Fibroblast of pulmonary artery (primary cell): ENCODE measurements around the gene S100A1.

Experiments
- DNase-seq: peaks from one replicate; pipeline ENCODE4 v3.0.0-alpha.2; 2010; ENCODE audit warnings: low read depth
- H3K4me3 ChIP-seq: replicated peaks from 2 replicates; pipeline ENCODE4 v1.5.1; 2011; ENCODE audit warnings: low read depth, mild to moderate bottlenecking, control low read depth, low read length, moderate library complexity
- TF ChIP-seq, protein P1 (sequence below): IDR thresholded peaks from 2 replicates; pipeline ENCODE4 v1.5.1; 2011; ENCODE audit warnings: mild to moderate bottlenecking, control low read depth, low read length, inconsistent platforms; ENCODE audit errors: missing control alignments

S100A1 gene

DNA sequence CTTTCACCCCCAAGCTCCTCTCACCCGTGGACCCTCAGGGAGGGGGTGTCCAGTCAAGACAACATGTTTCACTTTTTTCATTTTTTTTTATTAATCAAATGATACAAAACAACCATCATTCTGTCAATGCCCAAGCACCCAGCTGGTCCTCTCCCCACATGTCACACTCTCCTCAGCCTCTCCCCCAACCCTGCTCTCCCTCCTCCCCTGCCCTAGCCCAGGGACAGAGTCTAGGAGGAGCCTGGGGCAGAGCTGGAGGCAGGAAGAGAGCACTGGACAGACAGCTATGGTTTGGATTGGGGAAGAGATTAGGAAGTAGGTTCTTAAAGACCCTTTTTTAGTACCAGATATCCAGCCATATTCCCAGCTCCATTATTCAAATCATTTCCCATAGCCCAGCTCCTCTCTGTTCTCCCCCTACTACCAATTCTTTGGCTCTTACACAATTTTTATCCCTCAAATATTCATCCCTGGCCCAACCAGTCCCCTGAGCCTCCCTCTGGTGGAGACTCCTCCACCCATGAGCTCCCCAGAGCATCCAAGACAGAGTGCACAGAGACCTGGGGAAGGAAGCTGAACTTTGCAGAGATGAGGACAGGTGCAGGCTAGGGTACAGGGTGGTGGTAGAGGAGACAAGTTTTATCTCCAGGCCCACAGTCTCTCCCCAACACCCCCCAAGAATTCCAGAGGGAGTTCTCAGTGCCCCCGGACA lies 13.9 kb upstream of the S100A1 start:
- DNase-seq, result no peak
- H3K4me3 ChIP-seq, result no peak overlapping the region
- TF ChIP-seq, protein P1, sequence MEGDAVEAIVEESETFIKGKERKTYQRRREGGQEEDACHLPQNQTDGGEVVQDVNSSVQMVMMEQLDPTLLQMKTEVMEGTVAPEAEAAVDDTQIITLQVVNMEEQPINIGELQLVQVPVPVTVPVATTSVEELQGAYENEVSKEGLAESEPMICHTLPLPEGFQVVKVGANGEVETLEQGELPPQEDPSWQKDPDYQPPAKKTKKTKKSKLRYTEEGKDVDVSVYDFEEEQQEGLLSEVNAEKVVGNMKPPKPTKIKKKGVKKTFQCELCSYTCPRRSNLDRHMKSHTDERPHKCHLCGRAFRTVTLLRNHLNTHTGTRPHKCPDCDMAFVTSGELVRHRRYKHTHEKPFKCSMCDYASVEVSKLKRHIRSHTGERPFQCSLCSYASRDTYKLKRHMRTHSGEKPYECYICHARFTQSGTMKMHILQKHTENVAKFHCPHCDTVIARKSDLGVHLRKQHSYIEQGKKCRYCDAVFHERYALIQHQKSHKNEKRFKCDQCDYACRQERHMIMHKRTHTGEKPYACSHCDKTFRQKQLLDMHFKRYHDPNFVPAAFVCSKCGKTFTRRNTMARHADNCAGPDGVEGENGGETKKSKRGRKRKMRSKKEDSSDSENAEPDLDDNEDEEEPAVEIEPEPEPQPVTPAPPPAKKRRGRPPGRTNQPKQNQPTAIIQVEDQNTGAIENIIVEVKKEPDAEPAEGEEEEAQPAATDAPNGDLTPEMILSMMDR, result peak; percentile 14

DNA sequence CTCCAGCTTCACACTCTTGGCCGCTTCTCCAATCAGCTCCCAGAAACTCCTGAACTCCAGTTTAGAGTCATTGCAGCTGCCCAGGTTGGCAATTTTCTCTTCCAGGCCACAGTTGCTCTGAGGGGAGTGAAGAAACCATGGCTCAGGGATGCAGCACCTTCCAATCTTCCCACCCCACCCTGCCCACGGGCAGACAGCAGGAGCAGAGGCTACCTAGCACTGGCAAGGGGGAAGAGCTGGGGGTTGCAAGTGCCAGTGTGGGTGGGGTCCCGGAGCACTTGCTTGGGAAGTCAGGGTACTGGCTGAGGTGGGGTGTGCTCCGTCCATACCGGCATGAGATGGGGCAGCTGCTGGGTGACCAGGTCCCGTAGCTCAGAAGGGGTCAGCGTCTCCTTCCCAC lies 13.3 kb upstream of the S100A1 start:
- no peak overlapping the region for H3K4me3 ChIP-seq
- no peak for DNase-seq
- TF ChIP-seq, protein P1, result no peak

DNA sequence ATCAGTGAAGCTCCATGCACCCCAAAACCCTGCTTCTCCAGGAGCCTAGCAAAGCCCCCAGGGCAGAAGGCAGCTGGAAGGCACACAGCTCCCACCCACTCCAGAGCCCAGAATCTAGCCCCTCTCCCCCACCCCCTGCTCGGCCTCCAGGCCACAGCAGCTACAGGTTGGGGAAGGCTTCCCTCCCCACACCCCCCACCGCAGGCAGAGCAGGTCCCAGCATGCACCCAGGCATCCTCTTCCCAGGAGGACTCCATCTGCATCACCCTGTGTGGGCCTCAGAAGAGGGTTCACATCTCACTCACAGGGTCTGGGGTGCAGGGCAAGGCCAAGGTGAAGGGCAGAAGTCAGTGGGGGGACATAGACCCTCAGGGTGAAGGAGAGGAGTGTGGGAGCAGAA lies 12.8 kb upstream of the S100A1 start:
- no peak overlapping the region for H3K4me3 ChIP-seq
- TF ChIP-seq, protein P1, result no peak
- DNase-seq, result no peak

DNA sequence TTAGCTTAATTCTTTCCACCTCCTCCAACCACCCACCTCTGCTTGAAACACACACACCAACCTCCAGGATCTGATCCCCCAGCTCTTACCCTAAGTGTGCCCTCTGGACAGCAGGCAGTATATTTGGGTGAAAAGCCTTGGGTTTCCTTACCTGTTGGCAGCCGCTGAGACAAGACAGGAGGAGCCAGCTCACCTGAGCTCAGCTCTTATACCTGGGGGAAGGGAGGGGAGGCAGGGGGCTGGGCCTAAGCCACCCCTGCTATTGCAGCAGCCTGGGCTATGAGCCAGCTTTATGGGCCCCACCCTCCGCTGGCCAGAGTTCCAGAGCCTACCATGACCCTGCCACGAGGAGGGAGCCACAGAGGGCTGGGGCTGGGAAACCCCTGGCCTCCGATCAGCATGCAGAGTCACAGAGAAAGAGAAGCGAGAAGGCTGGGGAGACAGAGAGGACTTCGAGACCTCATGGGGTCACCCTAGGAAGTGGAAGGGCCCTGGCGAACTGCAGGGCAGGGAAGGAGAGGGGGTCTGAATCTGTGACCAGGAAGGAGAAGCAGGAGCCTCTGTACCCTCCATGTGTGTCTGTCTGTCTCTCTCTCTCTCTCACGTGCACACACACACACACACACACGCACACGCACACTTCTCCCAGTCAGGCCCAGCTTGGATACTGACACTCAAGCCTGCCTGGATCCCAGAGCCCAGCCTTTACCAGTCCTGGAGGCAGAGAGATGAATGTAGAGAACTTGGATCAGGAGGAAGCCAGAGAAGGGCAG lies 11.9 kb upstream of the S100A1 start, which contains the start of gene S100A14:
TSS of gene S100A14 (minus strand) at position 182 of the 773 bp plus-strand sequence. CDS start 467 bp downstream, outside the sequence.
- TF ChIP-seq, protein P1, result no peak
- H3K4me3 ChIP-seq, result no peak within 1 kb of the TSS
- DNase-seq, result no peak

DNA sequence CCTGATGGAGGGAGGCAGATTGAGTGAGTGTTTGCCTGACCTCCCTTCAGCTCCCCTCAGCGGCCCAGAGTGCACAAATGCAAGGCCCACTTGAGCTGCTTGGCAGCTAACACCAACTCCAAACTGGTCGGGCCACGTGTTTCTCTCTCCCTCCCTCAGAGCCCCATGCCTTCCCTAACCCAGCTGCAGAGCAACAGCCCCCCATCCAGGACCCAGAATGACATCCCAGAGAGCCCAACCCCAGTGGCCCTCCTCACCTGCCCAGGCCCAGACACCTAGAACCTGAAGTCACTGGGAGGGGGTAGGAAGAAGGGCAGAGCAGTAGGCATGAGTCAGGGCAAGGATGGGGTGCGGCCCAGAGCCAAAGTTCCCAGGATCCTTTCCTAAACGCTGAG lies 11.3 kb upstream of the S100A1 start:
- TF ChIP-seq, protein P1, result no peak
- DNase-seq, result no peak
- H3K4me3 ChIP-seq, result no peak overlapping the region

DNA sequence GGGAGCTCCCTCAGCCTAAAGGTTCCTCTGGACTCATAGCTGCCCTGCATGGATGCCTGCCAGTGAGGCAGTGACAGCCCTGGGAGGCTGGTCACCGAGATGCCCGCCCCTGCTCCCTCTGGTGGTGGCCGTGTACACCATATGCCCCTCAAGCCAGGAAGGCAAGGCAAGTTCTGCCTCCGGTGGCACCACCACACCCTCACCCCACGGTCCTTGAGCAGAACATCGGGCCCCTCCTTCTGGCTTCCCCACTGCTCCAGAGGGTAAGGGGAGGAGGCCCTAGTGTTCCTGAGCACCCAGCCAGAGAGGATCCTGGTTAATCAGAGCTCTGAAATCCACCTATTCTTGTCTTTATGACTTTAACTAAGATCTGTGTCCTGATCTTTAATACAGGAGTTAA lies 10.6 kb upstream of the S100A1 start:
- no peak overlapping the region for H3K4me3 ChIP-seq
- TF ChIP-seq, protein P1, result peak; percentile 52
- DNase-seq, result peak; percentile 51
